Activated naive CD8-positive, alpha-beta T cell treated with anti-CD3 and anti-CD28 coated beads, Interleukin-2, amount 50 U/mL, for 24 hours (primary cell): ENCODE measurements around the gene UBXN2A.
"Not testable (repeated sequence)": the region's sequence is repeated elsewhere in the genome, so short reads cannot be mapped to it uniquely, and the experiment has no call there.

Experiments
- ATAC-seq: fragments of 150-1000 bp; cut with Tn5 transposase; one replicate; pipeline ENCODE4 v1.10.0; 2021
- DNase-seq: peaks from one replicate; pipeline ENCODE4 v3.0.0; 2021
- H3K27ac Mint-ChIP-seq: one replicate; pipeline ENCODE4 v1.8.0; 2021; ENCODE audit warnings: mild to moderate bottlenecking, mixed read lengths
- H3K27me3 Mint-ChIP-seq: one replicate; pipeline ENCODE4 v1.8.0; 2021; ENCODE audit warnings: mixed read lengths
- H3K36me3 Mint-ChIP-seq: one replicate; pipeline ENCODE4 v1.8.0; 2021; ENCODE audit warnings: low read depth, mixed read lengths
- H3K4me1 Mint-ChIP-seq: one replicate; pipeline ENCODE4 v1.8.0; 2021; ENCODE audit warnings: mixed read lengths
- H3K4me3 Mint-ChIP-seq: one replicate; pipeline ENCODE4 v1.8.0; 2021; ENCODE audit warnings: mild to moderate bottlenecking, moderate library complexity, mixed read lengths
- H3K9me3 Mint-ChIP-seq: one replicate; pipeline ENCODE4 v1.8.0; 2021; ENCODE audit warnings: mixed read lengths

The UBXN2A gene

GRCh38 chr2:24038786-24039499 lies 98.7 kb downstream of the UBXN2A start:
- no peak for ATAC-seq
- no peak overlapping the region for H3K27ac Mint-ChIP-seq
- no peak for DNase-seq
- no peaks in the 10 kb centered on the region for H3K9me3 Mint-ChIP-seq
- no peaks in the 10 kb centered on the region for H3K27me3 Mint-ChIP-seq
- no peak overlapping the region for H3K4me3 Mint-ChIP-seq
- peaks cover 29% of the 10 kb centered on the region for H3K36me3 Mint-ChIP-seq
- peaks cover 12% of the 10 kb centered on the region for H3K4me1 Mint-ChIP-seq

GRCh38 chr2:24040511-24040910 lies 100.2 kb downstream of the UBXN2A start:
- no peaks in the 10 kb centered on the region for H3K9me3 Mint-ChIP-seq
- peaks cover 12% of the 10 kb centered on the region for H3K4me1 Mint-ChIP-seq
- ATAC-seq: no peak
- no peak overlapping the region for H3K27ac Mint-ChIP-seq
- no peak for DNase-seq
- H3K4me3 Mint-ChIP-seq: no peak overlapping the region
- no peaks in the 10 kb centered on the region for H3K27me3 Mint-ChIP-seq
- H3K36me3 Mint-ChIP-seq: peaks cover 31% of the 10 kb centered on the region

GRCh38 chr2:24043133-24043532 lies 102.9 kb downstream of the UBXN2A start:
- H3K27ac Mint-ChIP-seq, H3K9me3 Mint-ChIP-seq, H3K4me3 Mint-ChIP-seq, ATAC-seq, DNase-seq, H3K27me3 Mint-ChIP-seq: not testable (repeated sequence)
- H3K4me1 Mint-ChIP-seq: peaks cover 18% of the 10 kb centered on the region
- H3K36me3 Mint-ChIP-seq: peaks cover 15% of the 10 kb centered on the region

- no peaks in the 10 kb centered on the region for H3K9me3 Mint-ChIP-seq
- peak overlapping the region; percentile 97 for H3K4me3 Mint-ChIP-seq
- ATAC-seq (no peak), DNase-seq (no peak)
- H3K27ac Mint-ChIP-seq: peak overlapping the region; percentile 49
- peaks cover 10% of the 10 kb centered on the region for H3K36me3 Mint-ChIP-seq
- H3K27me3 Mint-ChIP-seq: peaks cover 11% of the 10 kb centered on the region
- H3K4me1 Mint-ChIP-seq: peaks cover 23% of the 10 kb centered on the region
Measured at GRCh38 chr2:24045511-24046508, 105.5 kb downstream of the UBXN2A start.

GRCh38 chr2:24046599-24046929 lies 106.3 kb downstream of the UBXN2A start:
- DNase-seq (no peak), ATAC-seq (no peak)
- H3K36me3 Mint-ChIP-seq: peaks cover 10% of the 10 kb centered on the region
- no peaks in the 10 kb centered on the region for H3K9me3 Mint-ChIP-seq
- no peak overlapping the region for H3K27ac Mint-ChIP-seq
- peak overlapping the region; percentile 97 for H3K4me3 Mint-ChIP-seq
- peaks cover 23% of the 10 kb centered on the region for H3K4me1 Mint-ChIP-seq
- peaks cover 11% of the 10 kb centered on the region for H3K27me3 Mint-ChIP-seq

- DNase-seq: peak; percentile 92
- Mint-ChIP-seq H3K27me3 (peaks cover 11% of the 10 kb centered on the region), H3K36me3 (peaks cover 10% of the 10 kb centered on the region), H3K27ac (peak within 1 kb of the TSS; percentile 91), H3K9me3 (no peaks in the 10 kb centered on the region), H3K4me1 (peaks cover 23% of the 10 kb centered on the region), H3K4me3 (peak within 1 kb of the TSS; percentile 97)
- peak; percentile 100 for ATAC-seq
Measured at GRCh38 chr2:24046930-24047702, 106.9 kb downstream of the UBXN2A start, which contains the start of gene WDCP. Gene WDCP, minus strand, starts transcription at chr2:24047391. Its CDS starts 7,897 bp downstream, at chr2:24039494.

GRCh38 chr2:24047703-24048033 lies 107.4 kb downstream of the UBXN2A start:
- ATAC-seq: no peak
- H3K27ac Mint-ChIP-seq: peak overlapping the region; percentile 91
- H3K4me1 Mint-ChIP-seq: peaks cover 23% of the 10 kb centered on the region
- H3K36me3 Mint-ChIP-seq: peaks cover 10% of the 10 kb centered on the region
- peaks cover 11% of the 10 kb centered on the region for H3K27me3 Mint-ChIP-seq
- no peaks in the 10 kb centered on the region for H3K9me3 Mint-ChIP-seq
- no peak for DNase-seq
- H3K4me3 Mint-ChIP-seq: peak overlapping the region; percentile 97

GRCh38 chr2:24048769-24049484 lies 108.7 kb downstream of the UBXN2A start:
- peaks cover 4% of the 10 kb centered on the region for H3K36me3 Mint-ChIP-seq

GRCh38 chr2:24049485-24050021 lies 109.3 kb downstream of the UBXN2A start, which contains the start of gene FKBP1B:
Gene FKBP1B, plus strand, starts transcription at chr2:24049741. Its CDS starts 109 bp downstream, at chr2:24049850.
- peaks cover 3% of the 10 kb centered on the region for H3K36me3 Mint-ChIP-seq
- no peak within 1 kb of the TSS for H3K27ac Mint-ChIP-seq
- peaks cover 14% of the 10 kb centered on the region for H3K27me3 Mint-ChIP-seq
- ATAC-seq: peak; percentile 35
- H3K9me3 Mint-ChIP-seq: no peaks in the 10 kb centered on the region
- peaks cover 23% of the 10 kb centered on the region for H3K4me1 Mint-ChIP-seq
- no peak within 1 kb of the TSS for H3K4me3 Mint-ChIP-seq
- peak; percentile 73 for DNase-seq

More at GRCh38 chr2:24048769-24049484, 108.7 kb downstream of the UBXN2A start:
- Mint-ChIP-seq H3K9me3 (no peaks in the 10 kb centered on the region), H3K27me3 (peaks cover 14% of the 10 kb centered on the region), H3K4me1 (peaks cover 23% of the 10 kb centered on the region), H3K27ac (no peak overlapping the region), H3K4me3 (no peak overlapping the region)
- peak; percentile 7 for DNase-seq
- ATAC-seq: no peak

- H3K27ac Mint-ChIP-seq: no peak overlapping the region
- peaks cover 20% of the 10 kb centered on the region for H3K4me1 Mint-ChIP-seq
- no peaks in the 10 kb centered on the region for H3K9me3 Mint-ChIP-seq
- H3K4me3 Mint-ChIP-seq: no peak overlapping the region
- H3K36me3 Mint-ChIP-seq: no peaks in the 10 kb centered on the region
- H3K27me3 Mint-ChIP-seq: peaks cover 14% of the 10 kb centered on the region
- peak; percentile 31 for DNase-seq
- no peak for ATAC-seq
Measured at GRCh38 chr2:24050041-24050979, 110.0 kb downstream of the UBXN2A start.

GRCh38 chr2:24051833-24052232 lies 111.6 kb downstream of the UBXN2A start:
- H3K9me3 Mint-ChIP-seq: no peaks in the 10 kb centered on the region
- no peak overlapping the region for H3K27ac Mint-ChIP-seq
- H3K4me3 Mint-ChIP-seq: no peak overlapping the region
- no peak for DNase-seq
- H3K4me1 Mint-ChIP-seq: peaks cover 12% of the 10 kb centered on the region
- no peak for ATAC-seq
- peaks cover 14% of the 10 kb centered on the region for H3K27me3 Mint-ChIP-seq
- H3K36me3 Mint-ChIP-seq: no peaks in the 10 kb centered on the region

- H3K27me3 Mint-ChIP-seq: peaks cover 8% of the 10 kb centered on the region
- no peaks in the 10 kb centered on the region for H3K9me3 Mint-ChIP-seq
- no peak overlapping the region for H3K4me3 Mint-ChIP-seq
- no peak overlapping the region for H3K27ac Mint-ChIP-seq
- ATAC-seq: no peak
- peaks cover 6% of the 10 kb centered on the region for H3K4me1 Mint-ChIP-seq
- no peak for DNase-seq
- H3K36me3 Mint-ChIP-seq: no peaks in the 10 kb centered on the region
Measured at GRCh38 chr2:24052951-24053350, 112.7 kb downstream of the UBXN2A start.
